ENCODE data around the gene FBXW8. TPM values are rescaled to one million over a fixed set of nuclear protein-coding genes. Genes with fewer than 3 reads are reported as not detected.

The FBXW8 gene
- total and polyA plus RNA-seq, 4 donors = 3.9 to 20.3 (median 12.5) TPM

DNA sequence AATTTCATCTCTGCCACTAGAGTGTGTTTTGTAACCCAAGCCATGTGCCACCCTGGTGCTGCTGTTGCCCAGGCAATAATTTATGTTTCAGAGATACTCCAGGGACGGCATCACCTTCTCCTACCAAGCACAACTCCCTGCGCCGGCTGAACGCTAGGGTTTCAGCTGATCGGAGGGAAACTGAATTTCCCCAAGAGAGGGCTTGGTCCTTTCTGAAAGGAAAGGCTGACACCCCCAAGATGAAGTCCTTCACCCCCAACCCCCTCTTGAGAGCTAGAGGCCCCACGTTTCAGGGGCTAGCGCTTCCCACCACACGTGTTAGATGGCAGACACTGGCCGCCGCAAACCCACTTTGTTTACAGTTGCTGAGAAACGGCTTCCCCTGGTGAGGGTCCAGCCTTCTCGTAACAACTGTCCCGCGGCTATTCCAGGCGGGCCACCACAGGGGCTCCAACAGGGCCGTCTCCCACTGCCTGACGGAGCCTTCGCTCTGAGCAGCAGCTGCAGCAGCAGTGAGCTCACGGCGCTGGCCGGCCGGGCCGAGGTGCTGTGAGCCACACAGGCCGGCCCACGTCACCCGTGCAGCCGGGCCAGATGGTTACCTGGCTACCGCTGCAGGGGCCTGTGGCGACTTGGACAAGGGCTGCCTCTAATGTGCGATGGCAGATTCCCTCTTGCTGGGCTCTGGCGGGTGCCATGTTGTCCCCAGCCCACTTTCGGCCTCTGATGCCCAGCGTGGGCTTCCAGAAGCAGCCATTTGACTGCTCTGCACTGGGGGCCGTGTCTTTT lies 122.0 kb downstream of the FBXW8 start:
- TF ChIP-seq, protein P1, sequence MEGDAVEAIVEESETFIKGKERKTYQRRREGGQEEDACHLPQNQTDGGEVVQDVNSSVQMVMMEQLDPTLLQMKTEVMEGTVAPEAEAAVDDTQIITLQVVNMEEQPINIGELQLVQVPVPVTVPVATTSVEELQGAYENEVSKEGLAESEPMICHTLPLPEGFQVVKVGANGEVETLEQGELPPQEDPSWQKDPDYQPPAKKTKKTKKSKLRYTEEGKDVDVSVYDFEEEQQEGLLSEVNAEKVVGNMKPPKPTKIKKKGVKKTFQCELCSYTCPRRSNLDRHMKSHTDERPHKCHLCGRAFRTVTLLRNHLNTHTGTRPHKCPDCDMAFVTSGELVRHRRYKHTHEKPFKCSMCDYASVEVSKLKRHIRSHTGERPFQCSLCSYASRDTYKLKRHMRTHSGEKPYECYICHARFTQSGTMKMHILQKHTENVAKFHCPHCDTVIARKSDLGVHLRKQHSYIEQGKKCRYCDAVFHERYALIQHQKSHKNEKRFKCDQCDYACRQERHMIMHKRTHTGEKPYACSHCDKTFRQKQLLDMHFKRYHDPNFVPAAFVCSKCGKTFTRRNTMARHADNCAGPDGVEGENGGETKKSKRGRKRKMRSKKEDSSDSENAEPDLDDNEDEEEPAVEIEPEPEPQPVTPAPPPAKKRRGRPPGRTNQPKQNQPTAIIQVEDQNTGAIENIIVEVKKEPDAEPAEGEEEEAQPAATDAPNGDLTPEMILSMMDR (IDR thresholded peaks at IDR 0.05; ENCODE audit: control extremely low read depth, extremely low read depth) = no peak
- H3K27ac ChIP-seq (ENCODE audit: low read depth in 1 of 2, low read length in 1 of 2) = no peak overlapping the region
- peaks cover 0 to 22% (median 8%) of the 10 kb centered on the region in 3 donors for H3K27me3 ChIP-seq (ENCODE audit: control insufficient read depth in 3 of 3, insufficient read depth in 3 of 3, low read length in 2 of 3)
- no peak overlapping the region for H3K9ac ChIP-seq (ENCODE audit: insufficient read depth in 1 of 2, low read length in 2 of 2)
- WGBS, 2 donors = 31 to 42% methylated on average over 33 to 34 of the region's 34 CpGs
- H3K4me3 ChIP-seq = no peak overlapping the region
- ATAC-seq (ENCODE audit: insufficient read depth, low FRiP score) (no peak), DNase-seq (peak; percentile 75 to 79 (median 78))
- peaks cover 0 to 16% (median 5%) of the 10 kb centered on the region in 5 donors for H3K4me1 ChIP-seq (ENCODE audit: control insufficient read depth in 5 of 5, insufficient read depth in 5 of 5, low read length in 5 of 5)
- H3K36me3 ChIP-seq (ENCODE audit: control insufficient read depth in 4 of 4, insufficient read depth in 4 of 4, low read length in 4 of 4) = peaks cover 4 to 17% (median 11%) of the 10 kb centered on the region in 4 donors
- H3K9me3 ChIP-seq (ENCODE audit: control insufficient read depth in 4 of 4, insufficient read depth in 3 of 4, low read length in 3 of 4) = no peaks in the 10 kb centered on the region

DNA sequence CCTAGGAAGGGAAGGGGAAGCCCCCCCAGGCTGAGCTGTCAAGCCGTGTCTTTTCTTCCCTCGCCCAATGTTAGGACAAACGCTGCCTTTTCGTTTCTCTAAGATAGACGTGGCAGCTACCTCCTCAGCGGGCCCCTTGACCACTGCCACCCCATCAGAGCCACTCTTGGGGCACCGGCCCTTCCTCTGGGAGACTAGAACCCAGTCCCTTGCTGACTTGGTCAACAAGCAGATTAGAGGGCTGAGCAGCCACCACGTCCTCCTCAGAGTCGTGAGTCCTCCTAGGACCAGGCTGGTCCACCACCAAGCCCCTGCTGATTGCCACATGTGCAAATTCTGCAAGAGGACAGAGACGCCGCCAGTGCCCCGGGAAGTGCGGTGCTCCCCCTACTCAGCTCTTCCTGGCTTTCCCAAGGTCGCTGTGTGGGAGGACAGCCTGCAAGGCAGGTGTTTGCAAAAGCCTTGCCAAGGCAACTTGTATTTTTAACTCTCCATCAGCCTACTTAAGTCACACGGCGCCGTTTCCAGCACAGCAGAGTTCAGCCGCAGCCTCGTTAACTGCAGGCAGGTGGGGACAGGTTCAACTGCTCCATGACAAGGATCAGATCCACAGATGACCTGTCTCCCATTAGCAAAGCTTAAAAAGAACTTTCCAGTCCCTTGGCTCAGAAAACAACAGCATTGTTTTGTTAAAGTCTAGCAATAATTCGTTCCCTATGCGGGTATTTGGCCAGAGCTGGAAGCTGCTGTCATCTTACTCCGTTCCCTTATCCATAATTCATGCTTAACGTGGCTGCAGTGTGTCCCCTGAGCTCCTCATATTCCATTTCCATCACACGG lies 122.9 kb downstream of the FBXW8 start:
- peak in 1 of 3 donors; percentile 48 for DNase-seq
- Histone ChIP-seq H3K4me1 (ENCODE audit: control insufficient read depth in 5 of 5, insufficient read depth in 5 of 5, low read length in 5 of 5) (peaks cover 0 to 21% (median 5%) of the 10 kb centered on the region in 5 donors), H3K9me3 (ENCODE audit: control insufficient read depth in 4 of 4, insufficient read depth in 3 of 4, low read length in 3 of 4) (no peaks in the 10 kb centered on the region), H3K27ac (ENCODE audit: low read depth in 1 of 2, low read length in 1 of 2) (no peak overlapping the region), H3K36me3 (ENCODE audit: control insufficient read depth in 4 of 4, insufficient read depth in 4 of 4, low read length in 4 of 4) (peaks cover 0 to 8% (median 4%) of the 10 kb centered on the region in 4 donors), H3K4me3 (no peak overlapping the region), H3K9ac (ENCODE audit: insufficient read depth in 1 of 2, low read length in 2 of 2) (no peak overlapping the region), H3K27me3 (ENCODE audit: control insufficient read depth in 3 of 3, insufficient read depth in 3 of 3, low read length in 2 of 3) (peaks cover 0 to 22% (median 8%) of the 10 kb centered on the region in 3 donors)
- WGBS, 2 donors = 59 to 60% methylated on average over 24 of the region's 24 CpGs
- ATAC-seq (ENCODE audit: insufficient read depth, low FRiP score) = no peak
- TF ChIP-seq, protein P1 (IDR thresholded peaks at IDR 0.05; ENCODE audit: control extremely low read depth, extremely low read depth) = no peak

DNA sequence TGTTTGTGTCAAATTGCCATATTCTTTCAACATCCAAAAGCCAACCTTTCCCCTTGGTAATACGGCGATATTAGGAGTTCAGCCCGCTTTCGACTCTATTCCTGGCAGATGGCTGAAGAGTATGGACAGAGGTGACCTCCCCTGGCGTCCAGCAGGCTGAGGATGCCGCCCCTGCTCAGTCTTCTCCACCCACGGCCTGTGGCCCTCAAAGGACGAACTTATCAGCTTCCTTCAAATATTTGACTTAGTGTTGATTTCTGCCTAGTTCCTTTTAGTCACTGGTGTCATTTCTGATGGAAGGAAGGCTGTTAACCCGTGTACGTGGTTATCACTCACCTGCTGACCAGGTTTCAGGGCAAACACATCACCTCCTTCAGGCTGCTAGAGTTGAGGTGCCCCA lies 123.5 kb downstream of the FBXW8 start:
- ATAC-seq (ENCODE audit: insufficient read depth, low FRiP score) = no peak
- Histone ChIP-seq H3K27me3 (ENCODE audit: control insufficient read depth in 3 of 3, insufficient read depth in 3 of 3, low read length in 2 of 3) (peaks cover 0 to 22% (median 8%) of the 10 kb centered on the region in 3 donors), H3K4me3 (no peak overlapping the region), H3K27ac (ENCODE audit: low read depth in 1 of 2, low read length in 1 of 2) (no peak overlapping the region), H3K4me1 (ENCODE audit: control insufficient read depth in 5 of 5, insufficient read depth in 5 of 5, low read length in 5 of 5) (peaks cover 0 to 21% (median 5%) of the 10 kb centered on the region in 5 donors), H3K9me3 (ENCODE audit: control insufficient read depth in 4 of 4, insufficient read depth in 3 of 4, low read length in 3 of 4) (no peaks in the 10 kb centered on the region), H3K36me3 (ENCODE audit: control insufficient read depth in 4 of 4, insufficient read depth in 4 of 4, low read length in 4 of 4) (peaks cover 0 to 6% (median 2%) of the 10 kb centered on the region in 4 donors), H3K9ac (ENCODE audit: insufficient read depth in 1 of 2, low read length in 2 of 2) (no peak overlapping the region)
- 77 to 86% methylated on average over 10 of the region's 10 CpGs for WGBS, 2 donors
- TF ChIP-seq, protein P1 (IDR thresholded peaks at IDR 0.05; ENCODE audit: control extremely low read depth, extremely low read depth) = no peak
- DNase-seq = no peak

Measured in lung (tissue), 12 donors.